HepG2 (cell line): ENCODE data around the gene KIF5B. TPM values are rescaled to one million over a fixed set of nuclear protein-coding genes. Genes with fewer than 3 reads are reported as not detected.

Source experiments
- ARID4A ChIP-seq: sonication (generic); formaldehyde crosslinking; IDR thresholded peaks from 2 replicates; pipeline ENCODE4 v1.5.0; 2020; ENCODE audit warnings: mild to moderate bottlenecking, missing genetic modification reagents, borderline replicate concordance
- ATF6 ChIP-seq: sonication (generic); formaldehyde crosslinking; conservative IDR thresholded peaks from 2 replicates; pipeline ENCODE4 v1.4.0; 2020; ENCODE audit warnings: missing genetic modification reagents
- CCAR2 ChIP-seq: fragments of 200-400 bp; formaldehyde crosslinking; optimal IDR thresholded peaks from 2 replicates; pipeline ENCODE3; 2018; ENCODE audit warnings: low read depth, mild to moderate bottlenecking, low read length, moderate library complexity
- DR1 ChIP-seq: sonication (generic); formaldehyde crosslinking; IDR thresholded peaks from 2 replicates; pipeline ENCODE4 v1.8.0; 2021; ENCODE audit warnings: mild to moderate bottlenecking, missing genetic modification reagents, inconsistent platforms
- FOXA3 ChIP-seq: IDR thresholded peaks from 2 replicates; pipeline ENCODE4 v1.6.1; 2016; ENCODE audit warnings: missing genetic modification reagents, missing compliant biosample characterization
- JARID2 ChIP-seq: sonication (generic); formaldehyde crosslinking; IDR thresholded peaks from 2 replicates; pipeline ENCODE4 v1.8.1; 2023; ENCODE audit warnings: missing genetic modification reagents, inconsistent platforms; ENCODE audit not compliant: insufficient replicate concordance
- KLF15 ChIP-seq: sonication (generic); formaldehyde crosslinking; IDR thresholded peaks from 2 replicates; pipeline ENCODE4 v1.8.1; 2023; ENCODE audit warnings: borderline replicate concordance, mild to moderate bottlenecking, inconsistent platforms, missing genetic modification reagents, mixed read lengths
- MTA1 ChIP-seq: sonication (generic); formaldehyde crosslinking; IDR thresholded peaks from 2 replicates; pipeline ENCODE4 v1.4.0; 2020; ENCODE audit warnings: missing genetic modification reagents, mild to moderate bottlenecking, borderline replicate concordance
- NRL ChIP-seq: sonication (generic); formaldehyde crosslinking; IDR thresholded peaks from 2 replicates; pipeline ENCODE4 v1.5.0; 2020; ENCODE audit warnings: missing genetic modification reagents, mild to moderate bottlenecking, moderate library complexity, borderline replicate concordance
- ONECUT2 ChIP-seq: sonication (generic); formaldehyde crosslinking; IDR thresholded peaks from 2 replicates; pipeline ENCODE4 v1.4.0; 2020; ENCODE audit warnings: missing genetic modification reagents
- SETDB1 ChIP-seq: sonication (generic); formaldehyde crosslinking; IDR thresholded peaks from 2 replicates; pipeline ENCODE4 v1.5.1; 2020; ENCODE audit warnings: missing genetic modification reagents, mild to moderate bottlenecking, borderline replicate concordance
- SSRP1 ChIP-seq: IDR thresholded peaks from 2 replicates; pipeline ENCODE4 v1.6.1; 2016; ENCODE audit warnings: control low read depth
- ZBTB46 ChIP-seq: sonication (generic); formaldehyde crosslinking; IDR thresholded peaks from 2 replicates; pipeline ENCODE4 v1.4.0; 2020; ENCODE audit warnings: mild to moderate bottlenecking, missing genetic modification reagents, borderline replicate concordance
- ZNF160 ChIP-seq: sonication (generic); formaldehyde crosslinking; IDR thresholded peaks from 2 replicates; pipeline ENCODE4 v1.8.0; 2022; ENCODE audit warnings: mild to moderate bottlenecking, inconsistent platforms, missing genetic modification reagents
- ZNF34 ChIP-seq: sonication (generic); formaldehyde crosslinking; IDR thresholded peaks from 2 replicates; pipeline ENCODE4 v1.4.0; 2020; ENCODE audit warnings: mild to moderate bottlenecking, missing genetic modification reagents, borderline replicate concordance
- ZNF446 ChIP-seq: sonication (generic); formaldehyde crosslinking; IDR thresholded peaks from 2 replicates; pipeline ENCODE4 v1.5.0; 2020; ENCODE audit warnings: mild to moderate bottlenecking, missing genetic modification reagents
- ZNF891 ChIP-seq: sonication (generic); formaldehyde crosslinking; IDR thresholded peaks from 2 replicates; pipeline ENCODE4 v1.5.0; 2020; ENCODE audit warnings: mild to moderate bottlenecking, missing genetic modification reagents
- polyA plus RNA-seq, 8 experiments: library from polyadenylated mRNA; depleted of rRNA in 3 of 8; stranded (reverse) in 7 of 8; unstranded in 1 of 8; fragments of >200 nt; fragmentation: Illumina TruSeq in 4 of 8; extraction: Trizol in 4 of 8; gene quantifications; 2 replicates each; pipeline versions ENCODE4 v1.2.1 to v1.2.3, GENCODE V29; 2011 to 2016; ENCODE audit warnings: low read depth in 4 of 8, missing spikeins in 1 of 8, mixed read lengths in 1 of 8; ENCODE audit not compliant: insufficient read depth in 1 of 8
- total RNA-seq, 5 experiments: library from RNA; depleted of rRNA; stranded (reverse); fragments of >200 nt; fragmentation: Illumina TruSeq; extraction: Trizol; gene quantifications; 2 replicates each; pipeline ENCODE4 v1.2.3, GENCODE V29; 2016; ENCODE audit warnings: low read depth in 1 of 5
- TF ChIP-seq, protein P1 (sequence below): sonication (generic); formaldehyde crosslinking; IDR thresholded peaks from 2 replicates; pipeline ENCODE4 v1.5.1; 2020; ENCODE audit warnings: missing genetic modification reagents, mild to moderate bottlenecking, borderline replicate concordance

Gene KIF5B
- total and polyA plus RNA-seq, 2 of the 13 experiments (the other 11 are each of a cell fraction or from before 2014, with no cell fraction given) = 34.3 to 133 TPM

DNA sequence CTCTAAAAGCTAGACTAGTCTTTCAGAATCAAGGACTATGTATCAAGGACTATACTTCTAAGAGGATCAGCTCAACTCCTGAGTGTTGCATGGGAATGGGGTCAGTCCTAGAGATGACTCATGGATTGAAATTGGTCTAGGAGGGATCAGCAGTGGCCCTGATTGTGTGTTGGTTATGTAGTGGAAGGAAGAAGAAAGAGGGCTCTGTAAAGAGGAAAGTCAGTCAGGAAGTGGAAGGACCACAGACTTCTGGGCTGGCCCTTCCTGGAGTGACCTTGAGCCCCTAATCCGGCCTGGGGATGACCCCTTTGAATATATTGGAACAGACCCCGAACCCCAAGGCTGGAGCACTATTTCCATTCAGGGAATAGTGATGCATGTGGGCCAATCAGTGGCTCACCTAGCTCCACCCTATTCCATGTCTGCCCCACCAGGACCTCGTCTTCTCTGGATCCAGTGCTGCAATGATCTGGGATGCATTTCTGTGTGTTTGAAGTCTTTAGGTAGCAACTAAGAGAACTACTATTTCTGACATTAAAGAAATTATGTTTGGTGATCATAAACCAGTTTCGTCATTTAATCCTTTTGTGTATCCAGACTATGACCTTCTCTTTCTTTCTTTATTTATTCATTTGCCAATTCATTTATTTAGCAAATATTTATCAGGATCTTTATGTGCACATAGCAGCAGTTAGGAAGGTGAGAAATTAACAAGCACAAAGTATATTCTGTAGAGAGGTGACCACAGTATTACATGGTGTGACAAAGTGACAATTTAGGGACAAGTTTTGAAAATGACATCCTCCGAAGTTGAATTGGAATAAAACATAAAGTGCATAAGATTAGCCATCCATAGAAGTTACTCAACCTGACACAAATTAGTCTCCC, 48.6 kb upstream of the KIF5B start (continued):
- TF ChIP-seq, protein P1, sequence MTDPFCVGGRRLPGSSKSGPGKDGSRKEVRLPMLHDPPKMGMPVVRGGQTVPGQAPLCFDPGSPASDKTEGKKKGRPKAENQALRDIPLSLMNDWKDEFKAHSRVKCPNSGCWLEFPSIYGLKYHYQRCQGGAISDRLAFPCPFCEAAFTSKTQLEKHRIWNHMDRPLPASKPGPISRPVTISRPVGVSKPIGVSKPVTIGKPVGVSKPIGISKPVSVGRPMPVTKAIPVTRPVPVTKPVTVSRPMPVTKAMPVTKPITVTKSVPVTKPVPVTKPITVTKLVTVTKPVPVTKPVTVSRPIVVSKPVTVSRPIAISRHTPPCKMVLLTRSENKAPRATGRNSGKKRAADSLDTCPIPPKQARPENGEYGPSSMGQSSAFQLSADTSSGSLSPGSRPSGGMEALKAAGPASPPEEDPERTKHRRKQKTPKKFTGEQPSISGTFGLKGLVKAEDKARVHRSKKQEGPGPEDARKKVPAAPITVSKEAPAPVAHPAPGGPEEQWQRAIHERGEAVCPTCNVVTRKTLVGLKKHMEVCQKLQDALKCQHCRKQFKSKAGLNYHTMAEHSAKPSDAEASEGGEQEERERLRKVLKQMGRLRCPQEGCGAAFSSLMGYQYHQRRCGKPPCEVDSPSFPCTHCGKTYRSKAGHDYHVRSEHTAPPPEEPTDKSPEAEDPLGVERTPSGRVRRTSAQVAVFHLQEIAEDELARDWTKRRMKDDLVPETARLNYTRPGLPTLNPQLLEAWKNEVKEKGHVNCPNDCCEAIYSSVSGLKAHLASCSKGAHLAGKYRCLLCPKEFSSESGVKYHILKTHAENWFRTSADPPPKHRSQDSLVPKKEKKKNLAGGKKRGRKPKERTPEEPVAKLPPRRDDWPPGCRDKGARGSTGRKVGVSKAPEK (CRISPR knock-in tag) = no peak
- TF ChIP-seq JARID2 (CRISPR knock-in tag) = no peak
- no peak for TF ChIP-seq CCAR2
- no peak for TF ChIP-seq ZNF446 (CRISPR knock-in tag)
- TF ChIP-seq FOXA3 (CRISPR knock-in tag) = peak; percentile 44
- TF ChIP-seq MTA1 (CRISPR knock-in tag) = no peak
- TF ChIP-seq ARID4A (CRISPR knock-in tag) = no peak
- no peak for TF ChIP-seq ATF6 (CRISPR knock-in tag)
- TF ChIP-seq ZNF34 (CRISPR knock-in tag) = no peak
- TF ChIP-seq DR1 (CRISPR knock-in tag) = no peak
- no peak for TF ChIP-seq ZNF160 (CRISPR knock-in tag)
- no peak for TF ChIP-seq NRL (CRISPR knock-in tag)
- TF ChIP-seq KLF15 (CRISPR knock-in tag) = no peak
- no peak for TF ChIP-seq ZBTB46 (CRISPR knock-in tag)
- no peak; the same call in 1 of the 2 replicates for TF ChIP-seq SSRP1
- no peak for TF ChIP-seq SETDB1 (CRISPR knock-in tag)
- TF ChIP-seq ZNF891 (CRISPR knock-in tag) = no peak
- no peak for TF ChIP-seq ONECUT2
